Activated B cell treated with CpG ODN at 0.5 μM for 24 hours (primary cell): ENCODE data around the gene FSHR. TPM values are rescaled to one million over a fixed set of nuclear protein-coding genes. Genes with fewer than 3 reads are reported as not detected.

ENCODE experiments used
- ATAC-seq: fragments of 200-7000 bp; cut with Tn5 transposase; one replicate; pipeline ENCODE4 v1.10.0; 2021; ENCODE audit warnings: low read depth, mild to moderate bottlenecking, moderate library complexity
- CTCF ChIA-PET: fragments of 350-600 bp; sonication (Branson Sonifier 250); formaldehyde crosslinking; loops from one replicate; lab custom pipeline; 2021; ENCODE audit warnings: antibody characterized with exemption; lab: Charles Lee
- POLR2A ChIA-PET: fragments of 350-600 bp; sonication (Branson Sonifier 250); formaldehyde crosslinking; loops from one replicate; lab custom pipeline; 2021; ENCODE audit warnings: antibody characterized with exemption; lab: Charles Lee
- DNase-seq: peaks from one replicate; pipeline ENCODE4 v3.0.0; 2022
- H3K27ac Mint-ChIP-seq: one replicate; pipeline ENCODE4 v1.8.0; 2020; ENCODE audit warnings: mixed read lengths
- H3K27me3 Mint-ChIP-seq: one replicate; pipeline ENCODE4 v1.8.0; 2021; ENCODE audit warnings: mixed read lengths
- H3K36me3 Mint-ChIP-seq: one replicate; pipeline ENCODE4 v1.8.0; 2021; ENCODE audit warnings: low read depth, mixed read lengths
- H3K4me1 Mint-ChIP-seq: one replicate; pipeline ENCODE4 v1.8.0; 2021; ENCODE audit warnings: mixed read lengths
- H3K4me3 Mint-ChIP-seq: one replicate; pipeline ENCODE4 v1.8.0; 2020; ENCODE audit warnings: mild to moderate bottlenecking, mixed read lengths
- H3K9me3 Mint-ChIP-seq: one replicate; pipeline ENCODE4 v1.8.0; 2020; ENCODE audit warnings: mixed read lengths
- CTCF ChIP-seq: fragments of 200-600 bp; IDR thresholded peaks from one replicate; pipeline ENCODE4 v1.8.0; 2022; ENCODE audit warnings: antibody characterized with exemption, mild to moderate bottlenecking
- intact Hi-C: fragments of 100-400 bp; cut with micrococcal nuclease; formaldehyde crosslinking; loops from one replicate; pipeline ENCODE4 v1.15.1; 2024
- total RNA-seq: library from RNA; stranded (reverse); gene quantifications from 2 replicates; pipeline ENCODE4 v1.2.3, GENCODE V29; 2022

The FSHR gene
- total RNA-seq, 1 donor from 2014 or later, result not detected

- TF ChIP-seq CTCF, result no peak
- H3K9me3 Mint-ChIP-seq, result no peaks in the 10 kb centered on the region
- H3K4me1 Mint-ChIP-seq, result no peaks in the 10 kb centered on the region
- no peak overlapping the region for H3K27ac Mint-ChIP-seq
- POLR2A ChIA-PET, result no interaction called here
- H3K27me3 Mint-ChIP-seq, result no peaks in the 10 kb centered on the region
- intact Hi-C loops, result no loop called here
- ATAC-seq (no peak), DNase-seq (no peak)
- H3K4me3 Mint-ChIP-seq, result no peak overlapping the region
- CTCF ChIA-PET, result no interaction called here
- H3K36me3 Mint-ChIP-seq, result no peaks in the 10 kb centered on the region
Observed at GRCh38 chr2:49153252-49153651, 1.1 kb downstream of the FSHR start.

DNA sequence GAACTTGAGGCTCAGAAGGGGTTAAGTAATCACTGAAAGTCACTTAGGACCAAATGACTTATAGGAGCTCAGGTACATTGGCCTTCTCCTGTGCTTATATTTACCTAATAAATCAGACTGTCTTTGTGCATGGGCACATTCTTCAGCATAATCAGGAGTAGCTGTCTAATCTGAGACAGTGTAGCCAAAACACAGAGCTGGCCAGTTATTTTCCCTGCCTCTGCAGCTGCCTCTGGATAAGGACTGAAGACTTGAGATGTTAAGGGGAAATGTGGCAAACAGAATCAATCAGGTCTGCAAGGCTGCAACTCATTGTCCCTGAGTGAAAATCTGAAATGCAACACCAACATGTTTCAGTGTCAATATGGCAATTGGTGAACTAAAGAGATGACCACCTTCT lies 1.5 kb downstream of the FSHR start:
- intact Hi-C loops, result no loop called here
- ChIA-PET POLR2A (no interaction called here), CTCF (no interaction called here)
- Mint-ChIP-seq H3K4me3 (no peak overlapping the region), H3K27ac (no peak overlapping the region), H3K36me3 (no peaks in the 10 kb centered on the region), H3K27me3 (no peaks in the 10 kb centered on the region), H3K4me1 (no peaks in the 10 kb centered on the region), H3K9me3 (no peaks in the 10 kb centered on the region)
- TF ChIP-seq CTCF, result no peak
- ATAC-seq (no peak), DNase-seq (no peak)

- no peaks in the 10 kb centered on the region for H3K4me1 Mint-ChIP-seq
- no peak for ATAC-seq
- no peaks in the 10 kb centered on the region for H3K36me3 Mint-ChIP-seq
- POLR2A ChIA-PET, result no interaction called here
- no peak overlapping the region for H3K4me3 Mint-ChIP-seq
- no peaks in the 10 kb centered on the region for H3K9me3 Mint-ChIP-seq
- DNase-seq, result no peak
- intact Hi-C loops, result no loop called here
- no peaks in the 10 kb centered on the region for H3K27me3 Mint-ChIP-seq
- no peak overlapping the region for H3K27ac Mint-ChIP-seq
- CTCF ChIA-PET, result no interaction called here
- no peak for TF ChIP-seq CTCF
Observed at GRCh38 chr2:49146401-49146800, 7.9 kb downstream of the FSHR start.

- no peak overlapping the region for H3K27ac Mint-ChIP-seq
- POLR2A ChIA-PET, result no interaction called here
- ATAC-seq (no peak), DNase-seq (no peak)
- H3K4me1 Mint-ChIP-seq, result no peaks in the 10 kb centered on the region
- intact Hi-C loops, result no loop called here
- no peaks in the 10 kb centered on the region for H3K36me3 Mint-ChIP-seq
- CTCF ChIA-PET, result no interaction called here
- H3K27me3 Mint-ChIP-seq, result no peaks in the 10 kb centered on the region
- H3K9me3 Mint-ChIP-seq, result peaks cover 14% of the 10 kb centered on the region
- no peak overlapping the region for H3K4me3 Mint-ChIP-seq
- TF ChIP-seq CTCF, result no peak
Observed at GRCh38 chr2:49131801-49132200, 22.5 kb downstream of the FSHR start.

DNA sequence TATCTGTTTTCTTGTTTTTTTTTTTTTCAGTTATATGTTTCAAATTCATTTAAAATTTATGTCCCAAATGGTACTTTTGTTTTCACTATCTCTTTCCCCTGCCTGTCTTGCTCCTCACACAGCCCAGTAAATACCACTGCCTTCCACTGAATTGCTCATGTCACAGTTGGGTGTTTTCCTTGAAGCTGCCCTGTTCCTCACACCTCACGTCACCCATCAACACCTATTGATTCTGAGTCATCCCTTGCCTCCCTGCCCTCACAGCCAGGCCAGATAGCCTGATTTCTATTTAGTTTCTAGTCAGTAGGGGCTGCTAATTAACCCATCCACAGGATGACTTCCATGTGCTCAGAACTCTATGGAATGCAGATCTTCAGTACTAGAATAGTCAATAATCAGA lies 25.3 kb downstream of the FSHR start:
- no peak for ATAC-seq
- Mint-ChIP-seq H3K27me3 (no peaks in the 10 kb centered on the region), H3K36me3 (no peaks in the 10 kb centered on the region), H3K9me3 (peaks cover 10% of the 10 kb centered on the region), H3K27ac (no peak overlapping the region), H3K4me3 (no peak overlapping the region), H3K4me1 (no peaks in the 10 kb centered on the region)
- CTCF ChIA-PET, result no interaction called here
- intact Hi-C loops, result no loop called here
- no peak for DNase-seq
- TF ChIP-seq CTCF, result no peak
- POLR2A ChIA-PET, result no interaction called here
